ENCODE results near the gene TMEM158. TPM values are rescaled to one million over a fixed set of nuclear protein-coding genes. Genes with fewer than 3 reads are reported as not detected.

TMEM158 gene
- polyA plus RNA-seq, 1 experiment, result 24.7 TPM

- Histone ChIP-seq H3K27me3 (ENCODE audit: control insufficient read depth, insufficient read depth, low read length) (no peaks in the 10 kb centered on the region), H3K9me3 (ENCODE audit: control insufficient read depth, insufficient read depth, low read length) (peaks cover 2% of the 10 kb centered on the region; the same call in 1 of the 2 replicates), H3K27ac (ENCODE audit: low read depth, low read length) (no peak overlapping the region), H3K4me3 (ENCODE audit: low read depth, low read length) (no peak overlapping the region)
- POLR2A ChIA-PET, result no interaction called here
- no peak for TF ChIP-seq CTCF (IDR thresholded peaks at IDR 0.05; ENCODE audit: low read depth, low read length)
- DNase-seq (ENCODE audit: low read depth, low spot score), result no peak
- CTCF ChIA-PET, result interaction anchor here (0.6 to 1.1 kb wide), 2 partner anchors 26 to 127 kb away, joined by 5 to 6 read pairs; no protein-coding TSS in a partner anchor
Observed at GRCh38 chr3:45198264-45199260, 27.5 kb downstream of the TMEM158 start.

GRCh38 chr3:45194791-45195190, 31.3 kb downstream of the TMEM158 start:
- ChIA-PET CTCF (no interaction called here), POLR2A (no interaction called here)

GRCh38 chr3:45191924-45192417, 34.1 kb downstream of the TMEM158 start:
- Histone ChIP-seq H3K9me3 (ENCODE audit: control insufficient read depth, insufficient read depth, low read length) (no peaks in the 10 kb centered on the region), H3K27me3 (ENCODE audit: control insufficient read depth, insufficient read depth, low read length) (no peaks in the 10 kb centered on the region), H3K27ac (ENCODE audit: low read depth, low read length) (no peak overlapping the region), H3K4me3 (ENCODE audit: low read depth, low read length) (no peak overlapping the region)
- no peak for TF ChIP-seq CTCF (IDR thresholded peaks at IDR 0.05; ENCODE audit: low read depth, low read length)
- DNase-seq (ENCODE audit: low read depth, low spot score), result no peak
- ChIA-PET CTCF (no interaction called here), POLR2A (no interaction called here)

More at GRCh38 chr3:45194791-45195190, 31.3 kb downstream of the TMEM158 start:
- DNase-seq (ENCODE audit: low read depth, low spot score), result no peak
- no peak for TF ChIP-seq CTCF (IDR thresholded peaks at IDR 0.05; ENCODE audit: low read depth, low read length)
- Histone ChIP-seq H3K27me3 (ENCODE audit: control insufficient read depth, insufficient read depth, low read length) (no peaks in the 10 kb centered on the region), H3K27ac (ENCODE audit: low read depth, low read length) (no peak overlapping the region), H3K9me3 (ENCODE audit: control insufficient read depth, insufficient read depth, low read length) (peaks cover 2% of the 10 kb centered on the region; the same call in 1 of the 2 replicates), H3K4me3 (ENCODE audit: low read depth, low read length) (no peak overlapping the region)

DNA sequence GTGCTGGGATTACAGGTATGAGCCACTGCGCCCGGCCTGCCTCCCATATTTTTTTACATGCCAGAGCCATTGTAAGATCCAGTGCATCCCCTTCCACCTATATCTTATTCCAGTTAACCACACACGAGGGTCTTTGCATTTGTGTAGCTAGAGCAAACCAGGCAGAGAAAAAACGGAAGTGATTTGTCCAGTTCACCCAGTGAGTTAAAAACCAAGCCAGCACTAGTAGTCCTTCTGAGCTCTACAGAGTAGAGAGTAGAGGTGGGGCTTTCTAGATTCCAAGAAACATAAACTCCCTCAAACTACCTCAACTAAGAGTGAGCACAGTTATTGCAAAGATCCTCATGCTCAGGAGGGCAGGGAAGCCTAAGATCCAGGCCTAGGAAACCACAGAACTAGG, 34.7 kb downstream of the TMEM158 start:
- no peak for TF ChIP-seq CTCF (IDR thresholded peaks at IDR 0.05; ENCODE audit: low read depth, low read length)
- CTCF ChIA-PET, result no interaction called here
- H3K4me3 ChIP-seq (ENCODE audit: low read depth, low read length), result no peak overlapping the region

More for the DNA sequence above, 34.7 kb downstream of the TMEM158 start:
- no peak for DNase-seq (ENCODE audit: low read depth, low spot score)
- POLR2A ChIA-PET, result no interaction called here
- no peaks in the 10 kb centered on the region for H3K9me3 ChIP-seq (ENCODE audit: control insufficient read depth, insufficient read depth, low read length)
- no peak overlapping the region for H3K27ac ChIP-seq (ENCODE audit: low read depth, low read length)
- no peaks in the 10 kb centered on the region for H3K27me3 ChIP-seq (ENCODE audit: control insufficient read depth, insufficient read depth, low read length)

Data from AG04450 (cell line).